NCI-H345 treated with DMSO at 0.1 percent for 48 hours (cell line): ENCODE measurements around the gene ZNF438.

ENCODE experiments used
- DNase-seq: peaks from one replicate; lab custom pipeline; 2025; ENCODE audit not compliant: unreplicated experiment; lab: John Stamatoyannopoulos, UW

Gene ZNF438

DNA sequence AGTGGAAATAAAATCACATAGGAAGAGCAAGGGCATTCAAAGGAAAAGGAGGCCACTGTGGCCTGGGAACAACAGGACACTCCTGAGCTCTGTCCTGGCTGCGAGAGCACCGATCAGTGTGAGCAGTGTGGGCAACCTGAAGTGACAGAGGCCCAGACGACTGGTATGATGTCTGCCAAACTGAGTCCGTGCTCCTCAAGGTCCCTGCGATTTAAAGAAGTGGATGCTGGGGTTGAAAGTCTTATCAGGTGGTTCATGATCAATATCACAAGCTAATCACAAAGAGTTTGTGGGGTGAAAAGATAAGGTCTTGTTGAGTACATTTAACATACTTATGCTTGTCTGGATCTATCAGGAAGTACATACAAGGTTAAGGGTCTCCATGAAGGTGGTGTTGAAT, 176.5 kb downstream of the ZNF438 start:
- DNase-seq, result no peak

DNA sequence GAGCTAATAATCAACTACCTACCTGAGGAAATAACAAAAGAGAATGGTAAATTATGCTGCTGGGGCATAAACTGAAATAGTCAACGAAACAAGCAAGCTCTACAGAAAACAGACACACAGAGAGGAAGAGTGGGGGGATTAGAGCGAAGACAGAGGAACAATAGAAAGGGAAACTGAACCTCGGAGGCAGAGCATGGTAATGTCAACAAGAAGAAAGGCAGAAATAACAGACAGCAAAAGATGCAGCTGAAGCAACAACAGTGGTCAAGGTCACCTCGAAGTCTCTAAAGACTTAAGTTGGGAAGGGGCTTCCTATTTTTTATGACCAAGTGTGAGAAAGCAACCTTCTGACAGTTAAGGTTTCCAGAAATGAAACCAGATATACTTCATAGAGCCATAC, 177.0 kb downstream of the ZNF438 start:
- no peak for DNase-seq

DNA sequence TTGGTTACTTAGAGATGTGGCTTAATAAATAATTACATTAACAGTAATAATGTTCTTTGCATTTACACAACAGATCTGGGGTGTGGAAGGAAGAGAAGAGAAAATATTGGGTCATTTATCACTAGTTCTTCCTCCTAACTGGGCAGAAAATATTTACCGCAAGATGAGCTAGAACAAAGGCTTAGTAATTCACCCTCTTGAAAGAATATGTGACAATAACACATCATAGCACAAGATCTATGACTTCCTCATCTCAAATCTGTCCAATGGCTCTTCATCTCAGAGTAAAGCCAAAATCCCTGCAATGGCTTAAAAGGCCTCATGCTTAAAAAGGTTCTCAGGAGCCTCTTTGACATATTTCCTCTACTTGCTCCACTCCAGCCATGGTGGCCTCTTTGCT, 178.6 kb downstream of the ZNF438 start:
- no peak for DNase-seq

DNA sequence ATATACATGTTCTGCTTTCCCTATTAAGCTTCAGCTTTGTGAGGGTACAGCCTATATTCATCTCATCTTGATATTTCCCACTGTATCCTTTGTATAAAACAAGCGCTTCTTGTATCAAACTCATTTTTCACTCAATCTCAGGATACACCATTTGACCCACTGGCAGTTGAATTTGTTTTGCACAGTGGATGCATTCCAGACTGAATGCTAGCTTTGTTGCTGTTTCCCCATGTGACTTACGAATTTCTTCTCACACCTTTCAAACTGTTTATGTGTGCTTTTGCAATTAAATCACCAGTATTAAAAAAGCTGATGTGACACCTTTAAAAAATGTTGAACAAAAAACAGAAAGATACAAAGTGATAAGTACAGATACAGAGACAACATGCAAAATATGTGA, 180.9 kb downstream of the ZNF438 start:
- no peak for DNase-seq

DNA sequence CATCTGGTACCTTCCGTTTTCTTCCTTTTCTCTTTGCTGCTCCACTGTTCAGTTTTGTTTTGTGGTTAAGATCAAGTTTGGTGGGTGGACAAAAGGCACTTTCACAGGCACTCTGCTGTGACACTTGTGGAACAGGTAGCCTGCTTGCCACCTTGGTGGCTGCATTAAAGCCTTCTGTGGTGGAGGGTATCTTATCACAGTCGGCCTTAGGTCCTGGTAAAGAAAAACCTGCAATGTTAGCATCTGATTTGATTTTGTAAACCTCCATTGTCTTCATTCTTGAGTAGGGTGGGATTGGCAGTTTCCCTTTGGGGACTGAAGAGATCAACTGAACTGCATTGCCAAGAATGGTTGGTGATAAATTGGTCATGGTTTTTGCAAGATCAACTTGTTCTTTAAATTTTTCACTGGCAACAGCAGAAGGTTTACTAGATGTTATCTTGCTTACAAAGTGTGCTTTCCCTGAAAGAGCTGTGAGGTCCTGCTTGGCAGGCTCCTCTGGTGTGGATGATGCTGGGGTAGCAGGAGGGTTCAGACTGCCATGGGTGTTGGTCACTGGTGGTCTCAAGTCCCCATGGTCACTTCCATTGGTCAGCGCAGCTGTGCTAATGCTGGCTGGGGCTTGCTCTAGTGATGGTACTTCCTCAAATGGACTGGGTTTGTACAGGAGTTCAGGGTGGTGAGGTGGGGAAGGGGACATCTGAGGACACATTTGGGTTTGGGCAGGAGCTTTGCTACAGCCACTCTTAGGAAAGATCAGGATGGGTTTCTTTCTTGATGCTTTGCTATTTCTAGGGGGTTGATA, 182.2 kb downstream of the ZNF438 start:
- no peak for DNase-seq

DNA sequence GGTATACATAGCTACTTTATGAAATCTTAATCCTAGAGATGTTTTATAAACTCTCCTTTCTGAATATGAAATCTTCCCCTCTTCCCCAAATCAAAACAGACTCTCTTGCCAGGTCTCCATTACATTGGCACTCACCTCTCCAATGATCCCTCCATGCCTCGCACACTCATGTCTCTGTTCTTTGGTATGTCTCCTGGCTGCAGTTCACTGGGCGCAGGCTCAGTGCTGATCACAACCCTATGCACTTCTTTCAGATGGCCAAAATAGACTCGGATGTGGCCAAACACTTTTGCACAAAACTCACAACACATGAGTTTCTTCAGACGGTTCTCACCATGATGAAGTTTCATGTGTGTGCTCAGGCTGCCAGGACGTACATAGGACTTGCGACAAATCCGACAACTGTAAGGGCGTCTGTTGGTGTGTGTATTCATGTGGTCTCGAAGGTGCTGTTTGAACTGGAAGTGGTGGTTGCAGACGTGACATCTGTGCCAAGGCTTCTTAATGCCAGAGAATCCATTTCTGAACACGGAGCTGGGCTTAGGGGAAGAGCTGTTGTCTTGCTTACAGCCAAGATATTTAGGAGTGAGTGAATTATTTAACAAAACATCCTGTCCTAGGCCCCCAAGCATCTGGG, 183.2 kb downstream of the ZNF438 start:
- DNase-seq, result no peak

DNA sequence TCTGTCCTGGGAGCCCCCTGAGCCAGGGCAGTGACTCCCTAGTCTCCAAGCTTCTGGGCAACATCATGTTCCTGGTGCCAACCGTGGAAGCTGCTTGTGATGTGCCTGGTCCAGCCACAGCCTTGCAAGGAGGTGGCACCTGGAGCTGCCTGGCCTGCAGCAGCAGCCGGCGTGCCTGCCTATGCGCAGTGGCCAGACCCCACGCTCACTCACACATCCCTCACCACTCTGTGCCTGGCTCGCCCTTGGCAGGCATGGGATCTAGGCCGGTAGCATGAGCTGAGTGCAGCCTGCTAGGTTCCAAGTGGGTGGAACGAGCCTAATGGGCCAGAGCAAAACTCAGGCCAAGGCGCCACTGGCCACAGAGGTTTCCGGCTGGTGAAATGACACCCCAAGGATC, 184.0 kb downstream of the ZNF438 start:
- no peak for DNase-seq

DNA sequence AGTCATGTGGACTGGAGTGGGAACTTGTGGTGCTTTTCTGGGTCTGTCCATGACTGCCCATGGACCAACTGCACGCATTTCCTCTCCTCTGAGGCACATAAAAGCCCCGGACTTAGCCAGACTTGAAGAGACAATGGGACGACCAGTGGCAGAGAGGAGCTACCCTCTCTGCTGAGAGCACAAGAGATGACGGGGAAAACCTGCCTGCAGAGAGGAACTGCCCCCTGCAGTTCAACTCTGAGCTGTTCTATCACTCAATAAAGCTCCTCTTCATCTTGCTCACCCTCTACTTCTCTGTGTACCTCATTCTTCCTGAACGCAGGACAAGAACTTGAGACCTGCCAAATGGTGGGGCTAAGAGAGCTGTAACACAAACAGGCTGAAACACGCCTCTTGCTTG, 184.5 kb downstream of the ZNF438 start:
- no peak for DNase-seq

DNA sequence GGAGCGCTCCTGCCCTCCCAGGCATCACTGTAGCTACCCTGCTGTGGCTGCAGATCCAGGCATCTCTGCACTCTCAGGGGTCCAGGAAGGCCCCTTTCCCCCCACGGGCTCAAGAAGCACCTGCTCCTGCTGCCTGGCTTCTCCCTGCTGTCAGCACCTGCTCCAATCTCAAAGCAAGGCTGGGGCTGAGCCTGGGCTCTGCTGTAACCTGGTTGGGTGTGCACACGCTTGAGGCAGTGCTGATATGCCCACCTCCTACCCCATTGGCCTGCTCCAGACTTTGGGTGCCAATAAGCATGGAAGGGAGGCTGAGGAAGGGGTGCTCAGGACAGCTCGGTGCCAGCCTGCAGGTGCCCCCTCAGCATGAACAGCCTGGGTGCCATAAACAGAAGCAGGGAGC, 185.0 kb downstream of the ZNF438 start:
- no peak for DNase-seq

DNA sequence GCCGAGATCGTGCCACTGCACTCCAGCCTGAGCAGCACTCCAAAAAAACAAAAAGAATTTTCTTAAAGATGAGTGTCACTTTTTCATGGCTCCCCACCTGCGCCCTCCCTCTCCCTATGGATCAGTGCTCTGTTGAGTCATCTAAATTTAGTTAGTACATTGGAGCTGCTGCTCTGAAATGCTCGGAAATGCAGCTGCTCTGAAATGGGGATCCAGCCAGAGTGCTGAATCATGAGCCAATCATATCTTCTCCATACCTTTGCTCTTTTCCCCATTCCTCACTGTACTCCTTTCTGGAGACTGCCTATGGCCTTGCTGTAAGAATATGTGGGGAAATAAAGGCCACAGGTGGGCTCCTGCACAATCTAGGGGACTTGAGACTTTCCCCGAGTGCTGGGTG, 188.8 kb downstream of the ZNF438 start:
- no peak for DNase-seq

DNA sequence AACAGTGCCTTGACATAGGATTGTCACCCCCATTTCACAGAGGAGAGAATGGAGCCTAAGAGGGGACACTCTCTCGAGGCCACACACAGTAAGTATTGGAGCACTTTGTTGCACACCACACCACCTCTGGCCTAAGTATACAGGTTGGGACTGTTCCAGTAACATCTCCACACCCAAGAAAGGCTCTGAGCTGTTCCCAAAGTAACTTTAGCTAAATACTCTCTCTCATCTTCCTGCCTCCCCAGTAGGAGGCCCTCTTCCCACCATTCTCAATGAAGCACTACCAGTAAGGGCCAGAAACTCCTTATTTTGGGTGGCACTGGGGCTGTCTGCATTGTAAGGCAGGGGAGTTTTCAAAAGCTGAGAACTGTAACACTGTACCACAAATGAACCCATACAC, 189.5 kb downstream of the ZNF438 start:
- DNase-seq, result no peak

DNA sequence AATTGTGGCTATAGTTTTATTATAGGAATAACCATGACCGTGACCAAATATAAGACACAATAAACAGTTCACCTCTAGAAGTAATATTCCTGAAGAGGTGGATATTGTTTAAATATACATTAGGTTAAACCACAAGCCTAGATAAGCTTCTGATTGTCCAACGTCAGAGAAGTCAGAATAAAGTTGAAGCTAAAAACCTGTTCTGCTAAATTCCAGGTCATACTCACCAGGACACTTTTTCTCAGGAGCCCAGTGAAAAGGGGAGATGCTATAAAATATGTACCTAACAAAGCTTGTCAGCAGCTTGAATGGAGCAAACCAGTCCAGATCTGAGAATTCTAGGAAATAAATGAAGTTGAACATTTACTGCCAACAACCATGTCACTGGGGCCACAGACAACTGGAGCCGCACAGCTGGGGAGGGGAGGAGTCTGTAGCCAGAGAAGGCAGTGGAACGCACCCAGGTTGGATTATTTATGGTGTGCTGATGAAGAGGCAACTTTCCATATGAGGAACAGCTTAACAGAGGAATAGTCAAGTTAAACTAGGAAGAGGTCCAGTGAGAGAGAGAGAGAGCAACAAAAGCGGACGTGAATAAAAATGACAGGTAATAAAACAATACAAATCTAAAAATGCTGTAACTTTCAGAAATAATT, 191.1 kb downstream of the ZNF438 start:
- no peak for DNase-seq

DNA sequence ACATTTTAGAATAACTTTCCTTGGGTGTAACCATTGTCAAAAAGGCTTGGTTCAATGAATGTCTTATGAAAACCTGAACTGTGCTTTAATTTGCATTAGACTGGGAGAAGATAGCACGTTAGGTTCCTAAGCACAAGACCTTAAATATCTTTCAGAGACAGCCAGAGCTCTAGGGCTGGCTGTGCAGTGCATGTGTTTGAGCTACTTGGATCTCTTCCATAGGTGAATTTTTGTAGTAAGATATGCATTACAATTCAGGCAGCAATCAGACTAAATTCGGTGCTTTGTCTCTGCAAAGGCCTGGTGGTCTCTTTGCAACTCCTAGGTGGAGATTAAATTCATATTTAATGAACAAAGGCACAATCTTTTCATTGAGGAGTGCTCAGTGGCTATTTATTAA, 192.0 kb downstream of the ZNF438 start:
- no peak for DNase-seq

DNA sequence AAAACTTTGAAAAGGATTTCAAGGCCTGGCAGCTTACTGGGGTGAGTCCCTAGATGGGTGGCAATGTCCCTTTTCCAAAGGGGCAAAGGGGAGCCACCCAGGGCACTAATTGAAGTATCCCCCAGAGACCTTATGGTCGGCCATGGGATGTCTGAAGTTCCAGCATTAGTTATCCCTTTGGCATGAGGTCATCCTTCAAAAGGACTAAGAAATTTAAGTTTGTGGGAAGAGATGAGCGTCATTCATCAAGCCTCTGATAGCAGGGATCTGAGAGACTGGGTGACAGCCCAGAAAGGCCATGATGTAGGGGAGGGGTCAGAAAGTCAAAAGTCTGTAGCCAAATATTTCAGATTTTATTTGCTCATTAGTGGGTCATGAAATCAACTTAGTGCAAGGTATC, 195.3 kb downstream of the ZNF438 start:
- DNase-seq, result no peak

DNA sequence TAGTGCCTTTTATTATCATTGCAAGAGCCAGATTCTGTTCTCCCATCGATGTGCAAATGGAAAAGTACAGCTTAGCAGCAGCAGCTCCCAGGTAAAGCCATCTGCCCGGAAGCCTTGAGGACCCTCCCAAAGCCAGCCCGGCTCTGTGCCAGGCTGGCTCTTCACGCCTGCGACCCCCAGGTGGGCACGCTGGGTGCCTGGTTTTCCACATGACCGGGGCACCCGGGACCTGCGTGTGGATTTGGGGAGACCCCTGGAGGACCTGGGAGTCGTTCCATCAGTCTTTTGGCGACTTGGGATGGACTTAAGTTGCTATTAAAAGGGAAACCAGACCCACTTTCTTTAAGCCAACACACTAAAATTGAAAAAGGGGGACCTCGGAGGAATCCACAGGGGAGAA, 196.5 kb downstream of the ZNF438 start:
- DNase-seq, result no peak

DNA sequence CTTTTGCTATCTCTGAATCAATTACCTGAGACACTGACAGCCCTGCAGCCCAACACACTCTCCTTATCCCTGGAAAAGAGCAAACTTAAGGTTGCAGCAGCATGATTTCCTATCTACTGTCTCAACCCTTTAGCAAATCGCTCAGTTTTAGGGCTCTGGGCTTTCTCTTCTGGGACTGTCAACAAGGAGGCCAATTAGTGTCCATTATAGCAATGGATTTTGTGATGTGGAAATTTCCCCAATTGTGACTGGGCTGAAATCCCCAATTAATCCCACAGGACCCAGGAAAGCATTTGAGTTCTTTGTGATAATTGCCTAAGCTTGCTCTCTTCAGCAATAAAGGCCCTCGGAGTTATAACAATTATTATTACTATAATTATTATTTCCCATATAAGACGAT, 197.0 kb downstream of the ZNF438 start:
- DNase-seq, result no peak

DNA sequence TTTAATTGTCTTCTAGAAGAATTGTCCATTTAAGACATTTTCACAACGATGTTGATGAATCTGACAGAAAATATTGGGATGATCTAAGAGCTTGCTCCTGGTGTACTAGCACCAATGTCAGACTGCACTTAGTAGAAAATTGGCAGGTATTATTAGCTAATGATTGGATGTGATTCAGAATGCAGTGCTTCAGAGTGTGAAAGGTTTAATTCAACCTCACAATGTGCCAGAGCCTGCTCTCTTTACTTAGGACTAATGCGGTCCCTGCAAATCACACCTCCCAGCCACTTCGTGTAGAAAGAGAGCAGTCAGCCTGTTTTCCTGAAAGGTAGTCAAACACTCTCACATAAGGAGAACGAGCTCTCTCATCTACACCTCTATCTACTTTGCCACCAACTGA, 197.5 kb downstream of the ZNF438 start:
- DNase-seq, result no peak

DNA sequence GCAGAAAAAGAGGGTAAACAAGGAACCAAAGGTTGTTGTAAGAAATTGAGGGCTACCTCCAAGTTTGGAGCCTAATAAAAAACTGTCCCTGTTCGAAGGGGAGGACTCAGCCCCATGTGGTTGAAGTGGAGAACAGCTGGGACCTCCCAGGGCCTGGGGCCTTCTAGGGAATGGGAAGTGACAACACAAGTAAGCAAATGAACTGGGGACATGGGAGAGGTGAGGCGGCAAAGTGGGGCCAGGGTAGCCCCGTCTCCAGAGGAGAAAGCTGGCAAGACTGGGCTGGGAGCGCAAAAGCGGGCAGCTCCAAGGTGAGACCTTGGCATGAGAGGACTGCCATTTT, 198.1 kb downstream of the ZNF438 start:
- no peak for DNase-seq

DNA sequence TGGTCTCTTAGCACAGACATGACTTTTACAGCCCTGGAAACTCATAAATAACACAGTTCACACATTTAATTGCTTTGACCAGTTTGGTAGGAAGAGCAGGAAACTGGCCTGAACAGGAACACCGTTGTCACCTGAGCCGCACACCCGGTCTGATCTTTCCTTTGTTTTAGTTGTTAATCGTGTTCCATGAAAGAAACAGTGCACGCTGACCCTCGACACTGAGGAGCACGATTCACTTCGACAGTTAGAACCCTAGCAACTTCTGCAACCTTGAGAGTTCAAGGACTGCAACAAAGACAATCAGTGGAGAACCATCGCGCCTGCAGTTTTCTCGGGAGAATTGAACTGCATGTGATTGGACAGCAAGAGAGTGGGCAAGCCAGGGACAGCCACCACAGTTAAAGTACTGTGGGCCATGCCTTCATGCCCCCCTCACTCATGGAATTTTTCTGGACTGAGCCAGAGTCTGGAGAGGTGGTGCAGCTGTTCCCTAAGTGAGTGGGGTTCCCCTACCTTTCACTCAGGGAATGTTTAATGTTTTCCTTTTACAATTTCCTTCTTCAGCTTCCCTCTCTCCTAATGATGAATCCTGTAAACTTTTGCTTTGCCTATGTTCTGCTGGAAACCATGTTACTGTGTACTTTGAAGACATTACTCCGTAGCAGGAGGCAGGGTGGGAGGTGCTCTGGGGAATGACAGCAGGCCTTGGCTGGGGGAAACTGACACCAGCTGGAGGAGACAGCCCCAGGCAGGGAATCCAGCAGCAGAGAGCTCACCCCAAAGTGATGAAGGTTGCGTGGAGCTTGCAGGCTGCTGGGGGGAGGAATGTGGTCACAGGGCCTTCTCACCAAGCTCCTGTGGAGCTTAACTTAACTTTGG, 198.7 kb downstream of the ZNF438 start:
- DNase-seq, result no peak

DNA sequence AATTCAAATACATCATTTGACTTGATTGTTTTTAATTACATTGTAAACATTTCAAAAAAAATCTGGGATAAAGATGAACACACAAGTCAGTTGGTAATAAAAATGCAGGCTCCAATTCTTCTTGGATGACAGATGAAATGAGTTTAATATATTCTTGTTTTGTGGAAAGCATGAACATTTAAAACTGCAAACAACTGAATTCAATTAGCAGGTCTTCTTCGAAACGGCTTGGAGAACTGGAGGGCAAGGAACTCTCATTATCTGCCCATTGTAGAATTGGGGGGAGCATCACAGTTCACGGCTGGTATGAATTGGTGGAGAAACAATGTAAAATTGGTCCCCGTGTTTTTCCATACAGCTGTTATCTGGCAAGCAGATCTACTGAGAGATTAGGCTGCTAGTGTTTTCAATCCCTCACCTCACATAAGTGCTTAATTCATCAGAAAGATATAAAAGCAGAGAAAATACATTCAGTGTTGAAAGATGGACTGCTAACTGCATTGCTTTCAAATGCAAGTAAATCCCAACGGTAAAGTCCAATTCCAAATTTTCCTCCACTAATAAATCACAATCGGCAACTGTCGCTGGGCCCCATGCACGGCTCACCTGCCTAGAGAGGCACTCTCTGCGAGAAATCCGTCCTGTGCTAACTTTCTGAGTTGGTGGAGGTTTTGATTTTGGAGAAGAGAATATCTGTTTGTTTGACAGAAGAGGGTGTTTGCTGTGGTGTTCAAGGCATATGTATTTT, 199.5 kb downstream of the ZNF438 start:
- no peak for DNase-seq

DNA sequence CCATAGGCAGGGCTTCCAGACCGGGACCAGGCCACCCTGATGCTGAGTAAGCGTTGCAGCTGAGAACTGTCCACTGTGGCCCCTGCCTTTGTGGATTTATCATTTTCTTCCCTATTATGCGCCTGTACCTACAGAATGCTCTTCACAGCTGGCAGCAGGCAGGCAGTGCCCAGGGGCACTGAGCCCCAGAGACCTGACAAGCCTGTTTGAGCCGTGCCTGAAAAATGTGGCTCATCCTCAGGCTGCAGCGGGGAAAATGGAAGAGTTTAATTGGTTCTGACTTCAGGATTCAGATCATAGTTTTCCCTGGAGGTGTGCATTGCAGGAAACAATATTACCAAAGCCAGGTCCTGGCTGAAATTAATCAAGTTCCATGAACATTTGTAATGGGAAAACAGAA, 200.2 kb downstream of the ZNF438 start:
- DNase-seq, result no peak
